Gastrocnemius medialis (tissue), 4 donors: Measurements from ENCODE around the gene THSD4.

Source experiments
- POLR2A ChIP-seq, 2 donors: fragments of 450-650 bp; IDR thresholded peaks; one replicate each; pipeline ENCODE4 v1.6.1; 2017; ENCODE audit warnings: antibody characterized with exemption in 2 of 2, mild to moderate bottlenecking in 2 of 2, moderate library complexity in 2 of 2
- TF ChIP-seq, protein P1 (sequence below), 5 experiments: fragments of 450-650 bp in 3 of 5; fragments of 200-600 bp in 2 of 5; sonication (generic) in 2 of 5; IDR thresholded peaks in 4 of 5; conservative IDR thresholded peaks in 1 of 5; 1 replicate in 4 of 5; 2 replicates in 1 of 5; pipeline ENCODE4 v1.5.1; 2016 to 2019; ENCODE audit warnings: antibody characterized with exemption in 5 of 5, mild to moderate bottlenecking in 3 of 5, moderate library complexity in 3 of 5

DNA sequence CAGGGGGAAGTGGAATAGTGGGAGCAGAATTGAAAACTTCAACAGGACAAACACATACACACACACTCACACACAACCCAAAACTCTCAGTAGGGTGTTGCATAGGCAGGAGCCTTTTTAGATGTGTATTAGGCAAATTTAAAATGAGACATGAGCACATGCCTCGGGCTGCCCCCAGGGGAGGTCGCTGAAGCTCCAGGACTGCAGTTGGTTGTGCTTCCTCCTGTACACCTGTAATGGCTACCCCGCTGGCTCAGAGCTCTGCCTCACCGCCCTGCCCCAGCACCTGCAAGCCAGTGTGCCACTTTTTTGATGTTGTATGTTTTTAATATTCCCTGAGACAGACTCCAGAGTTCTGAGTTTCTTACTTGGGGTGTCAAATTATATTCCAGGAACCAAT is 391.7 kb downstream of the THSD4 start:
- TF ChIP-seq POLR2A (IDR thresholded peaks at IDR 0.05), result no peak
- TF ChIP-seq, protein P1, sequence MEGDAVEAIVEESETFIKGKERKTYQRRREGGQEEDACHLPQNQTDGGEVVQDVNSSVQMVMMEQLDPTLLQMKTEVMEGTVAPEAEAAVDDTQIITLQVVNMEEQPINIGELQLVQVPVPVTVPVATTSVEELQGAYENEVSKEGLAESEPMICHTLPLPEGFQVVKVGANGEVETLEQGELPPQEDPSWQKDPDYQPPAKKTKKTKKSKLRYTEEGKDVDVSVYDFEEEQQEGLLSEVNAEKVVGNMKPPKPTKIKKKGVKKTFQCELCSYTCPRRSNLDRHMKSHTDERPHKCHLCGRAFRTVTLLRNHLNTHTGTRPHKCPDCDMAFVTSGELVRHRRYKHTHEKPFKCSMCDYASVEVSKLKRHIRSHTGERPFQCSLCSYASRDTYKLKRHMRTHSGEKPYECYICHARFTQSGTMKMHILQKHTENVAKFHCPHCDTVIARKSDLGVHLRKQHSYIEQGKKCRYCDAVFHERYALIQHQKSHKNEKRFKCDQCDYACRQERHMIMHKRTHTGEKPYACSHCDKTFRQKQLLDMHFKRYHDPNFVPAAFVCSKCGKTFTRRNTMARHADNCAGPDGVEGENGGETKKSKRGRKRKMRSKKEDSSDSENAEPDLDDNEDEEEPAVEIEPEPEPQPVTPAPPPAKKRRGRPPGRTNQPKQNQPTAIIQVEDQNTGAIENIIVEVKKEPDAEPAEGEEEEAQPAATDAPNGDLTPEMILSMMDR (IDR thresholded peaks at IDR 0.05 in 4 of 5, conservative IDR thresholded peaks at IDR 0.05 in 1 of 5), result no peak
